Suprapubic skin (tissue), 4 donors: ENCODE data around the gene SPR. TPM values are rescaled to one million over a fixed set of nuclear protein-coding genes. Genes with fewer than 3 reads are reported as not detected.

Source experiments
- DNase-seq, 2 donors: peaks; one replicate each; pipeline ENCODE4 v3.0.0-alpha.2; 2019; ENCODE audit warnings: low spot score in 2 of 2
- H3K27ac ChIP-seq: fragments of 200-600 bp; sonication (generic); one replicate; pipeline ENCODE4 v1.5.1; 2019
- H3K27me3 ChIP-seq: fragments of 200-600 bp; sonication (generic); one replicate; pipeline ENCODE4 v1.5.1; 2019
- H3K36me3 ChIP-seq: fragments of 200-600 bp; sonication (generic); one replicate; pipeline ENCODE4 v1.5.1; 2019
- H3K4me1 ChIP-seq: fragments of 200-600 bp; sonication (generic); one replicate; pipeline ENCODE4 v1.5.1; 2019
- H3K4me3 ChIP-seq: fragments of 200-600 bp; sonication (generic); one replicate; pipeline ENCODE4 v1.5.1; 2019; ENCODE audit warnings: mild to moderate bottlenecking
- H3K9me3 ChIP-seq: fragments of 200-600 bp; sonication (generic); one replicate; pipeline ENCODE4 v1.5.1; 2019
- CTCF ChIP-seq, 2 donors: fragments of 200-600 bp in 1 of 2; fragments of 450-650 bp in 1 of 2; sonication (generic) in 1 of 2; IDR thresholded peaks; one replicate each; pipeline ENCODE4 v1.5.1; 2016 to 2019; ENCODE audit warnings: antibody characterized with exemption in 2 of 2, mild to moderate bottlenecking in 1 of 2, moderate library complexity in 1 of 2
- EP300 ChIP-seq: sonication (generic); formaldehyde crosslinking; IDR thresholded peaks from one replicate; pipeline ENCODE4 v1.6.1; 2017; ENCODE audit warnings: antibody characterized with exemption
- POLR2A ChIP-seq, 2 donors: fragments of 450-650 bp; IDR thresholded peaks; one replicate each; pipeline ENCODE4 v1.6.1; 2017; ENCODE audit warnings: antibody characterized with exemption in 2 of 2, mild to moderate bottlenecking in 2 of 2, moderate library complexity in 2 of 2
- POLR2AphosphoS5 ChIP-seq, 3 donors: sonication (generic); formaldehyde crosslinking; IDR thresholded peaks; one replicate each; pipeline ENCODE4 v1.6.1; 2017; ENCODE audit warnings: antibody characterized with exemption in 3 of 3
- WGBS: methylation state at CpG from one replicate; pipeline ENCODE4 v1.1.5; 2018; 5-methylcytosine and 5-hydroxymethylcytosine counted together
- total RNA-seq, 4 donors: library from RNA; depleted of rRNA; stranded (reverse); fragments of >200 nt; gene quantifications; one replicate each; pipeline ENCODE4 v1.1.0, GENCODE V29; 2016

The SPR gene
- total RNA-seq, 4 donors from 2014 or later, result 11.9 to 14.2 (median 14.1) TPM

- H3K9me3 ChIP-seq, result no peaks in the 10 kb centered on the region
- H3K36me3 ChIP-seq, result peaks cover 6% of the 10 kb centered on the region
- no peak overlapping the region for H3K27ac ChIP-seq
- TF ChIP-seq EP300, result no peak
- TF ChIP-seq POLR2A (IDR thresholded peaks at IDR 0.05), result no peak
- no peak for TF ChIP-seq CTCF (IDR thresholded peaks at IDR 0.05)
- no peak for TF ChIP-seq POLR2AphosphoS5 (IDR thresholded peaks at IDR 0.05)
- peaks cover 15% of the 10 kb centered on the region for H3K4me1 ChIP-seq
- H3K27me3 ChIP-seq, result no peaks in the 10 kb centered on the region
- H3K4me3 ChIP-seq, result no peak overlapping the region
- no peak for DNase-seq
- WGBS, result 77% methylated on average over 6 of the region's 6 CpGs
These were observed 53.6 kb downstream of the SPR start for GRCh38 chr2:72940786-72941185.

Other genes with a start within 250 kb of the SPR start
- gene EXOC6B, start 61.4 kb upstream of the SPR start, total RNA-seq, result 100 to 1,000 TPM in 1 of 4 donors, 10 to 100 TPM in 3; 54.0 to 121 (median 78.7) TPM
- gene EMX1, start 30.1 kb downstream of the SPR start, total RNA-seq, result not detected
- 10 to 100 TPM; 11.9 to 25.7 (median 18.8) TPM for gene SFXN5, start 184.3 kb downstream of the SPR start, total RNA-seq
- gene RAB11FIP5, start 225.5 kb downstream of the SPR start, total RNA-seq, result 10 to 100 TPM; 24.9 to 39.5 (median 29.1) TPM